PC-9 (cell line): ENCODE results near the gene ZNF423.

Source experiments
- CTCF ChIP-seq: fragments of 200-600 bp; sonication (generic); conservative IDR thresholded peaks from 2 replicates; pipeline ENCODE4 v1.6.1; 2017; ENCODE audit warnings: mixed run types, antibody characterized with exemption, mild to moderate bottlenecking, moderate library complexity
- EZH2 ChIP-seq: fragments of 200-600 bp; sonication (generic); IDR thresholded peaks from 2 replicates; pipeline ENCODE4 v1.8.0; 2017; ENCODE audit warnings: antibody characterized with exemption, low read depth

GRCh38 chr16:49442805-49443204 lies 413.1 kb downstream of the ZNF423 start:
- TF ChIP-seq CTCF (no peak), EZH2 (no peak)
